Tibial nerve (tissue), 4 donors: ENCODE data around the gene TMEM176B. TPM values are rescaled to one million over a fixed set of nuclear protein-coding genes. Genes with fewer than 3 reads are reported as not detected.

Experiments used
- DNase-seq, 2 donors: peaks; one replicate each; pipeline ENCODE4 v3.0.0-alpha.2; 2019; ENCODE audit warnings: low spot score in 2 of 2
- H3K27ac ChIP-seq, 4 donors: fragments of 200-600 bp; sonication (generic) in 3 of 4; one replicate each; pipeline ENCODE4 v1.5.1; 2017 to 2019; ENCODE audit warnings: mild to moderate bottlenecking in 1 of 4
- H3K27me3 ChIP-seq, 2 donors: fragments of 200-600 bp; sonication (generic) in 1 of 2; one replicate each; pipeline versions ENCODE4 v1.5.1 to v1.6.0; 2017 to 2019
- H3K36me3 ChIP-seq, 3 donors: fragments of 200-600 bp; sonication (generic); one replicate each; pipeline ENCODE4 v1.5.1; 2018 to 2019
- H3K4me1 ChIP-seq, 4 donors: fragments of 200-600 bp; sonication (generic) in 3 of 4; one replicate each; pipeline ENCODE4 v1.5.1; 2017 to 2019
- H3K4me3 ChIP-seq, 4 donors: fragments of 200-600 bp; sonication (generic) in 3 of 4; one replicate each; pipeline ENCODE4 v1.5.1; 2017 to 2019; ENCODE audit warnings: mild to moderate bottlenecking in 1 of 4, moderate library complexity in 1 of 4
- H3K9me3 ChIP-seq, 4 donors: fragments of 200-600 bp; sonication (generic) in 3 of 4; one replicate each; pipeline ENCODE4 v1.5.1; 2017 to 2019
- EP300 ChIP-seq, 2 donors: sonication (generic); formaldehyde crosslinking; IDR thresholded peaks; one replicate each; pipeline ENCODE4 v1.6.1; 2017; ENCODE audit warnings: antibody characterized with exemption in 2 of 2, mild to moderate bottlenecking in 1 of 2
- POLR2A ChIP-seq, 2 donors: fragments of 450-650 bp; IDR thresholded peaks; one replicate each; pipeline ENCODE4 v1.6.1; 2017; ENCODE audit warnings: antibody characterized with exemption in 2 of 2, mild to moderate bottlenecking in 2 of 2, moderate library complexity in 2 of 2
- WGBS, 2 donors: methylation state at CpG; one replicate each; pipeline ENCODE4 v1.1.5; 2018; 5-methylcytosine and 5-hydroxymethylcytosine counted together
- total RNA-seq, 4 donors: library from RNA; depleted of rRNA; stranded (reverse); fragments of >200 nt; gene quantifications; one replicate each; pipeline ENCODE4 v1.1.0, GENCODE V29; 2016
- TF ChIP-seq, protein P1 (sequence below), 5 experiments: fragments of 200-600 bp in 3 of 5; fragments of 450-650 bp in 2 of 5; sonication (generic) in 3 of 5; IDR thresholded peaks; one replicate each; pipeline ENCODE4 v1.5.1; 2016 to 2019; ENCODE audit warnings: antibody characterized with exemption in 5 of 5, mild to moderate bottlenecking in 3 of 5, moderate library complexity in 2 of 5

Gene TMEM176B
- total RNA-seq, 4 donors from 2014 or later, result 33.9 to 83.1 (median 63.2) TPM

DNA sequence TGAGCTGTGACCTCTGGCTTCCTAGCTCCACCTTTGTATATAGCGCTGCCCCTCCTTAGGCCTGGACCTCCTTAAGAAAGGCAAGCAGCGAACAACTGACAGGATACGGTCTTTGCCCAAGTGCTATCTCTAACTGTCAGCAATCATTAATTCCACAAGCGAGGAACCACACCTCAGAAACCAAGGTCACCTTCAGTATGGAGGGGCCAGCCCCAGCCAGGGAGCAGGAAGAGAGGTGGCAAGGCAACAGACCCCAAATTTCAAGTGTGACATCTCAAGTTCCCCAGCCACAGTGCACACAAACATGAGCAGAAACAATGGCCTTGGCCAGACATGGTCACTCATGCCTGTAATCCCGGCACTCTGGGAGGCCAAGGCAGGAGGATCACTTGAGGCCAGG lies 47.4 kb upstream of the TMEM176B start:
- H3K27me3 ChIP-seq, result no peaks in the 10 kb centered on the region
- peaks cover 0 to 11% (median 6%) of the 10 kb centered on the region in 4 donors for H3K4me1 ChIP-seq
- no peak for TF ChIP-seq POLR2A (IDR thresholded peaks at IDR 0.05)
- TF ChIP-seq, protein P1, sequence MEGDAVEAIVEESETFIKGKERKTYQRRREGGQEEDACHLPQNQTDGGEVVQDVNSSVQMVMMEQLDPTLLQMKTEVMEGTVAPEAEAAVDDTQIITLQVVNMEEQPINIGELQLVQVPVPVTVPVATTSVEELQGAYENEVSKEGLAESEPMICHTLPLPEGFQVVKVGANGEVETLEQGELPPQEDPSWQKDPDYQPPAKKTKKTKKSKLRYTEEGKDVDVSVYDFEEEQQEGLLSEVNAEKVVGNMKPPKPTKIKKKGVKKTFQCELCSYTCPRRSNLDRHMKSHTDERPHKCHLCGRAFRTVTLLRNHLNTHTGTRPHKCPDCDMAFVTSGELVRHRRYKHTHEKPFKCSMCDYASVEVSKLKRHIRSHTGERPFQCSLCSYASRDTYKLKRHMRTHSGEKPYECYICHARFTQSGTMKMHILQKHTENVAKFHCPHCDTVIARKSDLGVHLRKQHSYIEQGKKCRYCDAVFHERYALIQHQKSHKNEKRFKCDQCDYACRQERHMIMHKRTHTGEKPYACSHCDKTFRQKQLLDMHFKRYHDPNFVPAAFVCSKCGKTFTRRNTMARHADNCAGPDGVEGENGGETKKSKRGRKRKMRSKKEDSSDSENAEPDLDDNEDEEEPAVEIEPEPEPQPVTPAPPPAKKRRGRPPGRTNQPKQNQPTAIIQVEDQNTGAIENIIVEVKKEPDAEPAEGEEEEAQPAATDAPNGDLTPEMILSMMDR (IDR thresholded peaks at IDR 0.05), result no peak
- no peak for TF ChIP-seq EP300 (IDR thresholded peaks at IDR 0.05)
- H3K9me3 ChIP-seq, result peaks cover 0 to 6% (median 0%) of the 10 kb centered on the region in 4 donors
- H3K4me3 ChIP-seq, result no peak overlapping the region
- no peak overlapping the region for H3K27ac ChIP-seq
- DNase-seq, result no peak
- 90 to 96% methylated on average over 5 of the region's 5 CpGs for WGBS, 2 donors
- no peaks in the 10 kb centered on the region for H3K36me3 ChIP-seq

DNA sequence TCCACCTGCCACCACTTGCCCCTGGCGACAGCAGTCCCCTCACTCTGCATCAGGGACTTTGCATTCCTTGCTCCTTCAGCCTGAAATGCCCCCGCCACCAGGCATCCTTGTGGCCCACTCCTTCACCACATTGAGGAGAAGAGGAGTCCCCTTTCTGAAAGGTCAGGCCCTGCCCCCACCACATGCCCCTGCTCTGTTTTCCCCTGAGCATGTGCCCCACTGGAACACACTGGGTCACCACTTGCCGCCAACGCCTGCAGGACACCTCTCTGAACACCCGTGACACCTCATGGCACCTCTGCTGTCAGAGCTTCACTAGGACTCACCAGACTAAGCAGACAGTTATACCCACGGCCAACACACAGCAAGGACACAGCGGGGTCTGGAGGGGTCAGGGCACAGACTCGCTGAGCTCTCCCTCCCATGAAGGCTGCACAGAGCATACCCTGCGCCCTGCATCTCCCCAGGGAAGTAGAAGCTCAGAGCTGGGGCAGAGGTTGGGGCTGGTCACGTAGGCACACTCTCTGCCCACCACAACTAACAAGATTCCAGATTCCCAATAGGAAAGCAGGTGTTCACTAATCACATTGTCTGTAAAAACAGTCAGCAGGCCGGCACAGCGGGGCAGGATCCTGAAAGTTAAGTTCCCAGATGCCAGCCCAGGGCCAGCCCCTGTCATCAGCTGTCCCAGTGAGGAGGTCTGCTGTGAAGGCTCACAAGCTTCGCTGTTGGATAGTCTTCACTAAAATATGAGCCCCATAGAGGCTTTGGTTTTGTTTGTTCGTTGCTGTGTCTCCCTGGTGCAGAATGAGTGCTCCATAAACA lies 46.3 kb upstream of the TMEM176B start:
- no peak for DNase-seq
- no peak overlapping the region for H3K27ac ChIP-seq
- TF ChIP-seq POLR2A (IDR thresholded peaks at IDR 0.05) (no peak), EP300 (IDR thresholded peaks at IDR 0.05) (no peak)
- TF ChIP-seq, protein P1 (IDR thresholded peaks at IDR 0.05), result no peak
- WGBS, 2 donors, result 81 to 88% methylated on average over 14 of the region's 14 CpGs
- H3K9me3 ChIP-seq, result peaks cover 0 to 8% (median 0%) of the 10 kb centered on the region in 4 donors
- H3K4me3 ChIP-seq, result no peak overlapping the region
- H3K36me3 ChIP-seq, result no peaks in the 10 kb centered on the region
- no peaks in the 10 kb centered on the region for H3K27me3 ChIP-seq
- H3K4me1 ChIP-seq, result peaks cover 0 to 11% (median 6%) of the 10 kb centered on the region in 4 donors

DNA sequence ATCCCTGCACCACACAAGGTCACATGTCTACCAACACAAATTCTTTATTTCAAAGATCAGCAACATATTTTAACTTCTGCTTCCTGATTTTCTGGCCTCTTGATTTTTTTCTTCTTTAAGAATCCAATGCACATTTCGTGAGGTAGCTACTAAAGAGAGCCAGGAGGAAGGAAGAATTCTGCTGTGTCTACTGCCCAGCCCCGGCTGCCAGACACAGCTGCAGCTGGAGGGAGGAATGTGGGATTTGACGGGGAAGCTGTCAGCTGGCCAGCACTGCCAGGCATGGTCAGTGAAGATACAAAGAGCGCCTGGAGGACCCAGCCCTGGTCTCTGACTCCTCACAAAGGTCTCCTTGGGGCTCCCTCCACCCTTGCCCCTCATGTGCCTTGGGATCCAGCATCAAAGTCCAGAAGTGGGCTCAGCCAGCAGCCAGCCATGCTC lies 45.3 kb upstream of the TMEM176B start:
- no peaks in the 10 kb centered on the region for H3K36me3 ChIP-seq
- no peaks in the 10 kb centered on the region for H3K27me3 ChIP-seq
- no peak for DNase-seq
- TF ChIP-seq EP300 (IDR thresholded peaks at IDR 0.05), result no peak
- TF ChIP-seq, protein P1 (IDR thresholded peaks at IDR 0.05), result no peak
- TF ChIP-seq POLR2A (IDR thresholded peaks at IDR 0.05), result no peak
- H3K27ac ChIP-seq, result no peak overlapping the region
- no peak overlapping the region for H3K4me3 ChIP-seq
- H3K4me1 ChIP-seq, result peaks cover 0 to 11% (median 6%) of the 10 kb centered on the region in 4 donors
- 5 to 13% methylated on average over 4 of the region's 4 CpGs for WGBS, 2 donors
- H3K9me3 ChIP-seq, result peaks cover 0 to 8% (median 0%) of the 10 kb centered on the region in 4 donors

GRCh38 chr7:150842716-150843115 lies 42.6 kb upstream of the TMEM176B start:
- Histone ChIP-seq H3K4me1 (peaks cover 0 to 11% (median 6%) of the 10 kb centered on the region in 4 donors), H3K27ac (no peak overlapping the region), H3K36me3 (no peaks in the 10 kb centered on the region), H3K27me3 (no peaks in the 10 kb centered on the region), H3K9me3 (peaks cover 0 to 8% (median 0%) of the 10 kb centered on the region in 4 donors), H3K4me3 (no peak overlapping the region)
- WGBS, 2 donors, result 65 to 89% methylated on average over 4 of the region's 4 CpGs
- DNase-seq, result no peak
- TF ChIP-seq POLR2A (IDR thresholded peaks at IDR 0.05) (no peak), EP300 (IDR thresholded peaks at IDR 0.05) (no peak)
- TF ChIP-seq, protein P1 (IDR thresholded peaks at IDR 0.05), result no peak

DNA sequence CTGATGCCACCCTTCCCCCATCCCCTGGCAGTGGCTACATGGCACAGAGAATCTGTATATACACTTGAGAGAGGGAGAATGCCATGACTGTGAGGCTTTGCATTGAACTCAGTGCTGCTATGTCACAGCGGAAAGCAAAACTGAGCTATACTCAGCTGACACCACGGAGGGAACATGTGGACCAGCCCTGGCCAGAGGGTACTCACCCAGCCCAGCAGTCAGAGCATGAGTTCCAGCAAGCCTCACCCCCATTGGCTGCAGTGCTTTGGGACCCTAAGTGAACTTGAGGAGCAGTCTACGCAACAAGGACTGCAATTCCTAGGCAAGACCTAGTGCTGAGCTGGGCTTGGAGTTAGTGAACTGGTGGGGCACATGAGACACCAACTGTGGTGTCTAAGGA lies 41.9 kb upstream of the TMEM176B start:
- H3K27me3 ChIP-seq, result no peaks in the 10 kb centered on the region
- no peak for TF ChIP-seq POLR2A (IDR thresholded peaks at IDR 0.05)
- TF ChIP-seq EP300 (IDR thresholded peaks at IDR 0.05), result no peak
- TF ChIP-seq, protein P1 (IDR thresholded peaks at IDR 0.05), result no peak
- H3K4me1 ChIP-seq, result peaks cover 0 to 11% (median 6%) of the 10 kb centered on the region in 4 donors
- H3K36me3 ChIP-seq, result no peaks in the 10 kb centered on the region
- peaks cover 0 to 8% (median 0%) of the 10 kb centered on the region in 4 donors for H3K9me3 ChIP-seq
- WGBS, 2 donors, result 87 to 94% methylated on average over 3 of the region's 3 CpGs
- H3K27ac ChIP-seq, result no peak overlapping the region
- no peak overlapping the region for H3K4me3 ChIP-seq
- no peak for DNase-seq
